Panc1 (cell line): ENCODE results near the gene SMPX. TPM values are rescaled to one million over a fixed set of nuclear protein-coding genes. Genes with fewer than 3 reads are reported as not detected.

ENCODE experiments used
- ATAC-seq: fragments of 200-7000 bp; cut with Tn5 transposase; 2 replicates; pipeline ENCODE4 v1.9.1; 2020; ENCODE audit warnings: mild to moderate bottlenecking, moderate library complexity
- BruUV-seq: library from RNA; stranded (reverse); fragments of 400-500 nt; replicated peaks from 2 replicates; lab custom pipeline; 2021; lab: Mats Ljungman, UMichigan
- CTCF ChIA-PET: fragments of 300-600 bp; sonication (Branson Sonifier 250); formaldehyde crosslinking; loops from one replicate; lab custom pipeline; 2022; ENCODE audit warnings: antibody characterized with exemption; lab: Charles Lee
- POLR2A ChIA-PET: fragments of 300-600 bp; sonication (Branson Sonifier 250); formaldehyde crosslinking; loops from one replicate; lab custom pipeline; 2022; ENCODE audit warnings: antibody characterized with exemption; lab: Charles Lee
- DNase-seq: peaks from one replicate; pipeline ENCODE4 v3.0.0-alpha.2; 2010; ENCODE audit warnings: low read depth, low spot score
- H3K27ac ChIP-seq: 2 replicates; pipeline ENCODE4 v1.5.1; 2011; ENCODE audit warnings: mild to moderate bottlenecking, low read length, inconsistent platforms
- H3K27me3 ChIP-seq: fragments of 200-500 bp; sonication (Bioruptor generic); 2 replicates; pipeline ENCODE4 v1.6.0; 2014; ENCODE audit warnings: low read length, inconsistent platforms; ENCODE audit not compliant: control insufficient read depth, insufficient read depth
- H3K36me3 ChIP-seq: fragments of 200-500 bp; sonication (Bioruptor generic); 2 replicates; pipeline ENCODE4 v1.5.1; 2014; ENCODE audit warnings: inconsistent platforms, mild to moderate bottlenecking, low read length, moderate library complexity; ENCODE audit not compliant: control insufficient read depth, insufficient read depth
- H3K4me1 ChIP-seq: 2 replicates; pipeline ENCODE4 v1.5.1; 2011; ENCODE audit warnings: inconsistent platforms, mild to moderate bottlenecking, low read length, moderate library complexity; ENCODE audit not compliant: control insufficient read depth, insufficient read depth
- H3K4me3 ChIP-seq, 2 experiments: 2 replicates each; pipeline ENCODE4 v1.5.1; 2011 to 2012; ENCODE audit warnings: low read depth in 2 of 2, low read length in 2 of 2, mild to moderate bottlenecking in 2 of 2, inconsistent platforms in 1 of 2, moderate library complexity in 1 of 2
- H3K9me3 ChIP-seq: fragments of 200-500 bp; sonication (Bioruptor generic); 2 replicates; pipeline ENCODE4 v1.5.1; 2014; ENCODE audit warnings: low read depth, mild to moderate bottlenecking, inconsistent platforms, low read length, moderate library complexity; ENCODE audit not compliant: control insufficient read depth, insufficient read depth
- POLR2AphosphoS5 ChIP-seq: IDR thresholded peaks from 2 replicates; pipeline ENCODE4 v1.6.1; 2012; ENCODE audit warnings: mild to moderate bottlenecking, low read depth, low read length, moderate library complexity
- SIN3A ChIP-seq: IDR thresholded peaks from 2 replicates; pipeline ENCODE4 v1.6.1; 2012; ENCODE audit warnings: low read depth, mild to moderate bottlenecking, low read length, moderate library complexity, borderline replicate concordance; ENCODE audit not compliant: insufficient read depth
- TCF7L2 ChIP-seq: IDR thresholded peaks from 2 replicates; pipeline ENCODE4 v1.6.1; 2011; ENCODE audit warnings: mild to moderate bottlenecking, low read depth, low read length, inconsistent platforms
- in situ Hi-C: cut with HindIII; loops from 2 replicates; pipeline ENCODE4 v1.10.0; 2016; ENCODE audit warnings: low sequenced_read_pairs, low pct_unique_long_range_greater_than_20kb
- intact Hi-C: fragments of 100-400 bp; cut with micrococcal nuclease; formaldehyde crosslinking; loops from one replicate; pipeline ENCODE4 v1.10.0; 2022; ENCODE audit not compliant: unreplicated experiment
- total RNA-seq: library from RNA; stranded (reverse); gene quantifications from one replicate; pipeline ENCODE4 v1.2.1, GENCODE V29; 2021; ENCODE audit not compliant: unreplicated experiment
- TF ChIP-seq, protein P1 (sequence below): fragments of 450-650 bp; IDR thresholded peaks from 2 replicates; pipeline ENCODE4 v1.5.1; 2017; ENCODE audit warnings: mild to moderate bottlenecking
- TF ChIP-seq, protein P2 (sequence below), 2 experiments: IDR thresholded peaks; 2 replicates each; pipeline ENCODE4 v1.6.1; 2011 to 2012; ENCODE audit warnings: low read depth in 2 of 2, control low read depth in 1 of 2, low read length in 1 of 2, mild to moderate bottlenecking in 1 of 2, moderate library complexity in 1 of 2; ENCODE audit not compliant: insufficient read depth in 1 of 2

The SMPX gene
- total RNA-seq, 1 experiment from 2014 or later, result not detected

DNA sequence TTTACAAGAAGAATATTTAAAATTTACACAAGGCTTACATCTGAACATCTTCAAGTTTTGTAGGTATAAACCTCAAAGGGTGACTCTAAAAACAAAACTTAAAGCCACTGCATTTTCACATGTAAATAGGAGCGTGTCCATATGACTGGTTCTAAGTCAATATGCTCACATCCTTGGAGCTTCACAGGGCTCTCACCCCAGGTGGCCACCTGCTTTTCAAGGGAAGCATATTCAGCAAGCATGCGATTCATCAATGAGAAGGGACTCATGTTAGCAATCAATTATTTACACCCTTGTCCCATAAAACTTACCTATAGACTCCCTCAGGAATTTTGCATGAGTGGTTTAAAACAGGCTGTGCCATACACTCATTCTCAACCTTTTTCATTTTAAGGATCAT, 82.0 kb downstream of the SMPX start:
- no peaks in the 10 kb centered on the region for H3K4me1 ChIP-seq
- DNase-seq (no peak), ATAC-seq (no peak)
- in situ Hi-C loops, result no loop called here
- no peaks in the 10 kb centered on the region for H3K27me3 ChIP-seq
- no TSS peak for BruUV-seq
- no peaks in the 10 kb centered on the region for H3K36me3 ChIP-seq
- intact Hi-C loops, result no loop called here
- POLR2A ChIA-PET, result no interaction called here
- no peak overlapping the region for H3K27ac ChIP-seq
- H3K9me3 ChIP-seq, result no peaks in the 10 kb centered on the region
- CTCF ChIA-PET, result no interaction called here
- TF ChIP-seq, protein P1, sequence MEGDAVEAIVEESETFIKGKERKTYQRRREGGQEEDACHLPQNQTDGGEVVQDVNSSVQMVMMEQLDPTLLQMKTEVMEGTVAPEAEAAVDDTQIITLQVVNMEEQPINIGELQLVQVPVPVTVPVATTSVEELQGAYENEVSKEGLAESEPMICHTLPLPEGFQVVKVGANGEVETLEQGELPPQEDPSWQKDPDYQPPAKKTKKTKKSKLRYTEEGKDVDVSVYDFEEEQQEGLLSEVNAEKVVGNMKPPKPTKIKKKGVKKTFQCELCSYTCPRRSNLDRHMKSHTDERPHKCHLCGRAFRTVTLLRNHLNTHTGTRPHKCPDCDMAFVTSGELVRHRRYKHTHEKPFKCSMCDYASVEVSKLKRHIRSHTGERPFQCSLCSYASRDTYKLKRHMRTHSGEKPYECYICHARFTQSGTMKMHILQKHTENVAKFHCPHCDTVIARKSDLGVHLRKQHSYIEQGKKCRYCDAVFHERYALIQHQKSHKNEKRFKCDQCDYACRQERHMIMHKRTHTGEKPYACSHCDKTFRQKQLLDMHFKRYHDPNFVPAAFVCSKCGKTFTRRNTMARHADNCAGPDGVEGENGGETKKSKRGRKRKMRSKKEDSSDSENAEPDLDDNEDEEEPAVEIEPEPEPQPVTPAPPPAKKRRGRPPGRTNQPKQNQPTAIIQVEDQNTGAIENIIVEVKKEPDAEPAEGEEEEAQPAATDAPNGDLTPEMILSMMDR, result no peak
- TF ChIP-seq SIN3A, result no peak
- TF ChIP-seq, protein P2, sequence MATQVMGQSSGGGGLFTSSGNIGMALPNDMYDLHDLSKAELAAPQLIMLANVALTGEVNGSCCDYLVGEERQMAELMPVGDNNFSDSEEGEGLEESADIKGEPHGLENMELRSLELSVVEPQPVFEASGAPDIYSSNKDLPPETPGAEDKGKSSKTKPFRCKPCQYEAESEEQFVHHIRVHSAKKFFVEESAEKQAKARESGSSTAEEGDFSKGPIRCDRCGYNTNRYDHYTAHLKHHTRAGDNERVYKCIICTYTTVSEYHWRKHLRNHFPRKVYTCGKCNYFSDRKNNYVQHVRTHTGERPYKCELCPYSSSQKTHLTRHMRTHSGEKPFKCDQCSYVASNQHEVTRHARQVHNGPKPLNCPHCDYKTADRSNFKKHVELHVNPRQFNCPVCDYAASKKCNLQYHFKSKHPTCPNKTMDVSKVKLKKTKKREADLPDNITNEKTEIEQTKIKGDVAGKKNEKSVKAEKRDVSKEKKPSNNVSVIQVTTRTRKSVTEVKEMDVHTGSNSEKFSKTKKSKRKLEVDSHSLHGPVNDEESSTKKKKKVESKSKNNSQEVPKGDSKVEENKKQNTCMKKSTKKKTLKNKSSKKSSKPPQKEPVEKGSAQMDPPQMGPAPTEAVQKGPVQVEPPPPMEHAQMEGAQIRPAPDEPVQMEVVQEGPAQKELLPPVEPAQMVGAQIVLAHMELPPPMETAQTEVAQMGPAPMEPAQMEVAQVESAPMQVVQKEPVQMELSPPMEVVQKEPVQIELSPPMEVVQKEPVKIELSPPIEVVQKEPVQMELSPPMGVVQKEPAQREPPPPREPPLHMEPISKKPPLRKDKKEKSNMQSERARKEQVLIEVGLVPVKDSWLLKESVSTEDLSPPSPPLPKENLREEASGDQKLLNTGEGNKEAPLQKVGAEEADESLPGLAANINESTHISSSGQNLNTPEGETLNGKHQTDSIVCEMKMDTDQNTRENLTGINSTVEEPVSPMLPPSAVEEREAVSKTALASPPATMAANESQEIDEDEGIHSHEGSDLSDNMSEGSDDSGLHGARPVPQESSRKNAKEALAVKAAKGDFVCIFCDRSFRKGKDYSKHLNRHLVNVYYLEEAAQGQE (IDR thresholded peaks at IDR 0.05; ENCODE audit: insufficient read depth in 1 of 2, low read depth in 2 of 2, low read length in 1 of 2), result no peak
- no peak for TF ChIP-seq TCF7L2
- no peak for TF ChIP-seq POLR2AphosphoS5
- H3K4me3 ChIP-seq, result no peak overlapping the region

DNA sequence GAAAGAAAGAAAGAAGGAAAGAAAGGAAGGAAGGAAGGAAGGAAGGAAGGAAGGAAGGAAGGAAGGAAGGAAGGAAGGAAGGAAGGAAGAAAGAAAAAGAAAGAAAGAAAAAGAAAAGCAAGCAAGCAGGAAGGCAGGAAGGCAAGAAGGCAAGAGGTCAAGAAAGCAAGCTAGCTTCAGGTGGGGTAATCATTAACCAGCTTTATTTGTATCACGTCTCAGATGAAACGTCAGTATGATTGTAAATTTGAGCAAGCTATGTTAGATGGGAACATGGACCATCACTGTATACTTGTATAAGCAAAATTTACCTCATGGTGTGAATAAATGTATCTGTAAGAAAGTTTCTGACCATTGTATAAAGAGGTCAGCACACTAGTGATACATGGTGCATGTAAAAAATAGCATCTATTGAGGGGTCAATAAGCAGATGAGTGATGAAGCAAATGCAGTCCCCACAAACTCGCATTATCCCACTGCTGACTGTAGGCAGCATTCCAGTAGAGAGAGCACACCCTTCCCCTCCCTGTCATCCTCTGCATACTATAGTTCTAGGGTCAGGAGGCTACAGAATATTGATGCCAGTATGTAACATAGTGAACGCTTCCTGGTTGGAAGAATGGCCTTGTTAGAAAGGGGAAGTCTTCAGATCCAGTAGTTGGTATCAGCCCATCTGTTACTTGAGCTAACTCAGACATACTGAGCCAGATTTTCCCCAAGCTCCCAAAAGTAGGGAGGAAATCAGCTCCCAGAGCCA, 83.3 kb downstream of the SMPX start:
- no peak for ATAC-seq
- Histone ChIP-seq H3K27ac (no peak overlapping the region), H3K36me3 (no peaks in the 10 kb centered on the region), H3K27me3 (no peaks in the 10 kb centered on the region), H3K4me1 (no peaks in the 10 kb centered on the region), H3K4me3 (no peak overlapping the region), H3K9me3 (no peaks in the 10 kb centered on the region)
- TF ChIP-seq SIN3A, result no peak
- no peak for TF ChIP-seq TCF7L2
- TF ChIP-seq, protein P1, result no peak
- no peak for TF ChIP-seq POLR2AphosphoS5
- TF ChIP-seq, protein P2 (IDR thresholded peaks at IDR 0.05; ENCODE audit: insufficient read depth in 1 of 2, low read depth in 2 of 2, low read length in 1 of 2), result no peak
- CTCF ChIA-PET, result interaction anchor here (0.6 to 0.7 kb wide), 2 partner anchors 166 to 1080 kb away, joined by 3 to 10 read pairs; no protein-coding TSS in a partner anchor
- BruUV-seq, result no TSS peak
- POLR2A ChIA-PET, result no interaction called here
- intact Hi-C loops, result no loop called here
- DNase-seq, result no peak
- in situ Hi-C loops, result no loop called here
